DOHH2 (cell line): ENCODE results near the gene TMSB15C.
"Not testable (repeated sequence)": the region's sequence is repeated elsewhere in the genome, so short reads cannot be mapped to it uniquely, and the experiment has no call there.

Source experiments
- H3F3A ChIP-seq: fragments of 200-600 bp; sonication (generic), shearing (Covaris generic); 2 replicates; pipeline ENCODE4 v1.6.0; 2016; ENCODE audit warnings: antibody characterized with exemption, mild to moderate bottlenecking; ENCODE audit not compliant: control insufficient read depth, insufficient read depth
- H3K27ac ChIP-seq: fragments of 200-600 bp; sonication (generic); 2 replicates; pipeline ENCODE4 v1.5.1; 2014; ENCODE audit warnings: low read depth, mild to moderate bottlenecking, low read length, moderate library complexity
- H3K27me3 ChIP-seq: fragments of 200-600 bp; sonication (generic); 2 replicates; pipeline ENCODE4 v1.6.1; 2014; ENCODE audit warnings: mild to moderate bottlenecking, low read length, mixed read lengths; ENCODE audit not compliant: control insufficient read depth
- H3K36me3 ChIP-seq: fragments of 200-600 bp; sonication (generic); 2 replicates; pipeline ENCODE4 v1.6.1; 2014; ENCODE audit warnings: mild to moderate bottlenecking, low read length, moderate library complexity, mixed read lengths; ENCODE audit not compliant: control insufficient read depth
- H3K4me1 ChIP-seq: fragments of 200-600 bp; sonication (generic); 2 replicates; pipeline ENCODE4 v1.6.1; 2014; ENCODE audit warnings: mild to moderate bottlenecking, low read length, mixed read lengths; ENCODE audit not compliant: control insufficient read depth
- H3K4me2 ChIP-seq: fragments of 200-600 bp; sonication (generic); 2 replicates; pipeline ENCODE4 v1.6.0; 2014; ENCODE audit warnings: mild to moderate bottlenecking, low read length, moderate library complexity
- H3K4me3 ChIP-seq: fragments of 200-600 bp; sonication (generic); 2 replicates; pipeline ENCODE4 v1.5.1; 2014; ENCODE audit warnings: mild to moderate bottlenecking, low read length, mixed read lengths
- H3K79me2 ChIP-seq: fragments of 200-600 bp; sonication (generic); 2 replicates; pipeline ENCODE4 v1.6.1; 2014; ENCODE audit warnings: mild to moderate bottlenecking, low read length, mixed read lengths; ENCODE audit not compliant: control insufficient read depth
- H3K9me2 ChIP-seq: fragments of 200-600 bp; sonication (generic); replicated peaks from 2 replicates; pipeline ENCODE4 v1.6.1; 2014; ENCODE audit warnings: mild to moderate bottlenecking, low read length, mixed read lengths; ENCODE audit not compliant: control insufficient read depth
- H3K9me3 ChIP-seq: fragments of 200-600 bp; sonication (generic); 2 replicates; pipeline ENCODE4 v1.6.1; 2014; ENCODE audit warnings: antibody characterized with exemption, low read length, mixed read lengths; ENCODE audit not compliant: control insufficient read depth, insufficient read depth
- H4K20me1 ChIP-seq: fragments of 200-600 bp; sonication (generic); 2 replicates; pipeline ENCODE4 v1.6.0; 2014; ENCODE audit warnings: low read depth, mild to moderate bottlenecking, antibody characterized with exemption, low read length, moderate library complexity; ENCODE audit not compliant: control insufficient read depth, insufficient read depth
- EZH2phosphoT487 ChIP-seq: fragments of 200-600 bp; sonication (generic); IDR thresholded peaks from 2 replicates; pipeline ENCODE4 v1.6.1; 2017; ENCODE audit warnings: borderline replicate concordance, mild to moderate bottlenecking, antibody characterized with exemption, low read length, moderate library complexity, mixed read lengths
- TF ChIP-seq, protein P1 (sequence below): fragments of 200-600 bp; sonication (generic); IDR thresholded peaks from one replicate; pipeline ENCODE4 v1.5.1; 2014; ENCODE audit warnings: antibody characterized with exemption, mild to moderate bottlenecking, low read depth, low read length; ENCODE audit not compliant: poor library complexity, severe bottlenecking

Gene TMSB15C

DNA sequence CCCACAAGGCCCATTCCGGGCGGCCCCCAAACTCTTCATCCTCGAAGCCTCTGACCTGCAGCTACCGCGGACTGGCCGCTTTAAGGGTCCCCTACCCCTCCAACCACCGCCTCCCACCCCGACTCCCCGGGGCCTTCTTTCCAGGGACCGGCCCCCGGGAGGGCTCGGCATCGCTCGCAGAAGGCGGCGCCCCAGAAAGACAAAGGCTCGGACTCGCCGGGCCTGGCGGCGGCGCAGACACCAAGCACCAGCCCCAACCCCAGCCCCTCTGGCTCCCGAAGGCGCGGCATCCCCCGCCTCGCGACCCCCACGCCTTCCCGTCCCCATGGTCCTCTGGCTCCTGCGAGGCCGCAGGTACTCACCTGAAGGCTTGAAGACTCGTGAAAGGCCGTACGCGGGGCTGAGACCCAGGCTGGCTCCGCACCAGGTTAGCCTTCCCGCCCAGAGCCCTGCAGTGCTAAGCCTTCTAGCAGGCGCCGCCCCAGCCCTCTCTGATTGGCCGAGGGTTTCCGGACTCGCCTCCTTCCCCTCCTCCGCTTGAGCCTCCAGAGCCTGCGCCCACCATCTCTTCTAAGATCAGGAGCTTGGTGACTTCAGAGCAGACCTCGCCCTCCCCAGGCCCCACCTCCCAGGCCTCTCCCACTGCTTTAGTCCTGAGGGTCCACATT is at the start of gene TMSB15C:
Gene TMSB15C (minus strand): TSS at position 459 of the 668 bp plus-strand sequence.
- H3K4me1 ChIP-seq, H3K27ac ChIP-seq, H3K4me3 ChIP-seq, H4K20me1 ChIP-seq, H3K36me3 ChIP-seq, H3K9me2 ChIP-seq, H3K4me2 ChIP-seq, H3K27me3 ChIP-seq, H3K79me2 ChIP-seq, H3K9me3 ChIP-seq, H3F3A ChIP-seq: not testable (repeated sequence)

DNA sequence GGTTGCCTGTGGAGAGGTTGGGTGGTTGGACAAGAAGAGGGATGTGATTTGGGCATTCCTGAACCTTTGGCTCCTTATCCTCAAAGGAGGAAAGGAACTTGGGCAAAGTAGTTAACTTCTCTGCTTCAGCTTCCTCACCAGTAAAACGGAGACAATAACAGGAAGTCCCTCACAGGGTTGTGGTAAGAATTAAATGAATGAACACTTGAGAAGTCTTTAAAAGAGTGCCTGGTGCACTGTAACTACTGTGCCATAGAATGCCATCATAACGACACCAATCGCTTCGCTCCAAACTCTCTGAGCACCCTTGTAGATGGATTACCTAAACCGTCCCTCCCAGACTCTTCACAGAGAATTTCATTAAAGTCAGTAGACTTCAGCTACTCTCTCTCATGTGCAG is 46.8 kb upstream of the TMSB15C start:
- Histone ChIP-seq H3K9me3 (no peaks in the 10 kb centered on the region), H3K27ac (peak overlapping the region; percentile 69), H3K4me1 (peaks cover 75% of the 10 kb centered on the region), H4K20me1 (no peaks in the 10 kb centered on the region), H3K36me3 (no peaks in the 10 kb centered on the region), H3K27me3 (no peaks in the 10 kb centered on the region), H3K79me2 (no peaks in the 10 kb centered on the region), H3F3A (no peaks in the 10 kb centered on the region; the same call in 1 of the 2 replicates), H3K4me3 (peak overlapping the region; percentile 58), H3K4me2 (peak overlapping the region; percentile 82), H3K9me2 (no peaks in the 10 kb centered on the region)
- TF ChIP-seq EZH2phosphoT487, result no peak
- TF ChIP-seq, protein P1, sequence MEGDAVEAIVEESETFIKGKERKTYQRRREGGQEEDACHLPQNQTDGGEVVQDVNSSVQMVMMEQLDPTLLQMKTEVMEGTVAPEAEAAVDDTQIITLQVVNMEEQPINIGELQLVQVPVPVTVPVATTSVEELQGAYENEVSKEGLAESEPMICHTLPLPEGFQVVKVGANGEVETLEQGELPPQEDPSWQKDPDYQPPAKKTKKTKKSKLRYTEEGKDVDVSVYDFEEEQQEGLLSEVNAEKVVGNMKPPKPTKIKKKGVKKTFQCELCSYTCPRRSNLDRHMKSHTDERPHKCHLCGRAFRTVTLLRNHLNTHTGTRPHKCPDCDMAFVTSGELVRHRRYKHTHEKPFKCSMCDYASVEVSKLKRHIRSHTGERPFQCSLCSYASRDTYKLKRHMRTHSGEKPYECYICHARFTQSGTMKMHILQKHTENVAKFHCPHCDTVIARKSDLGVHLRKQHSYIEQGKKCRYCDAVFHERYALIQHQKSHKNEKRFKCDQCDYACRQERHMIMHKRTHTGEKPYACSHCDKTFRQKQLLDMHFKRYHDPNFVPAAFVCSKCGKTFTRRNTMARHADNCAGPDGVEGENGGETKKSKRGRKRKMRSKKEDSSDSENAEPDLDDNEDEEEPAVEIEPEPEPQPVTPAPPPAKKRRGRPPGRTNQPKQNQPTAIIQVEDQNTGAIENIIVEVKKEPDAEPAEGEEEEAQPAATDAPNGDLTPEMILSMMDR, result no peak

DNA sequence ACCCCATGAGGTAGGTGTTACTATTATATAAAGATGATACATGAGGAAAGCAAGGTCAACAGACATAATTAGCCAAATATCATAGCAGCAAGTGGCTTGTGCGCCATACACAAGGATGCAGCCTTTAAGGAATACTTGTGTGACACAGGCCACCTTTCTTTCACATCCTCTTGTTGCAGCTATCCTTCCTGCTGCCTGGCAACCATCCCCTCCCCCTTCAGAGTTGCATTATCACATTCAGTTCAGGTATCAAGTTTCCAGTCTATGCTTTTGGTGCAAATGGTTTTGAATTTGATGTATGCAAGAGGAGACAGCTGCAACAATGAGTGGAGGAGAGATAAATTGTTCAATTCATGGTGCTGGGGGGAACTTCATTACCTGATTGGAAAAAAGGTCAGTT is 42.7 kb upstream of the TMSB15C start:
- Histone ChIP-seq H3K4me3 (no peak overlapping the region), H3K27me3 (no peaks in the 10 kb centered on the region), H3K4me2 (peak overlapping the region; percentile 14; the same call in 1 of the 2 replicates), H4K20me1 (no peaks in the 10 kb centered on the region), H3K4me1 (peaks cover 45% of the 10 kb centered on the region), H3K27ac (no peak overlapping the region), H3K9me3 (no peaks in the 10 kb centered on the region), H3F3A (no peaks in the 10 kb centered on the region; the same call in 1 of the 2 replicates), H3K9me2 (no peaks in the 10 kb centered on the region), H3K36me3 (no peaks in the 10 kb centered on the region), H3K79me2 (no peaks in the 10 kb centered on the region)
- no peak for TF ChIP-seq EZH2phosphoT487
- TF ChIP-seq, protein P1, result no peak

DNA sequence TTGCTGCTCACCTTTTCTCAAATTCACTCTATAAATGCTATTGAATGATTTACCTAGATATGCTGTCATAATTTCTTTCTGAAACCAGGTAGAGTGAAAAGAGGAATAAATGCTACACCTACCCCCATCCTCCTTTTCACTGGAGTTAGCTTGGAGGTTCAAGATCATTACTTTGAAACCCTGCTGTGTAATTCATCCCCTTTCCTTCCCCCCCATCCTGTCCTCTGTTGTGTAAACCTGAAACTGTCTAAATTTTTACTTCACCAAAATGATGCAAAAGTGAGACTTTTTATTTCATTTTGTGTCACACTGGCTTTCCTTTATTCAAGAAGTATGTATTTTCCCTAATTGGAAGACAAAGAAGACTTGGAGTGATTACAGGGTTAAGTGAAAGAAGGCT is 41.7 kb upstream of the TMSB15C start:
- Histone ChIP-seq H4K20me1 (no peaks in the 10 kb centered on the region), H3K27me3 (no peaks in the 10 kb centered on the region), H3K27ac (no peak overlapping the region), H3K4me3 (no peak overlapping the region), H3K4me2 (no peak overlapping the region), H3F3A (no peaks in the 10 kb centered on the region; the same call in 1 of the 2 replicates), H3K9me2 (no peaks in the 10 kb centered on the region), H3K36me3 (no peaks in the 10 kb centered on the region), H3K4me1 (peaks cover 39% of the 10 kb centered on the region), H3K79me2 (no peaks in the 10 kb centered on the region), H3K9me3 (no peaks in the 10 kb centered on the region)
- no peak for TF ChIP-seq EZH2phosphoT487
- TF ChIP-seq, protein P1, result no peak
